ENCODE data around the gene BORCS6.

DNA sequence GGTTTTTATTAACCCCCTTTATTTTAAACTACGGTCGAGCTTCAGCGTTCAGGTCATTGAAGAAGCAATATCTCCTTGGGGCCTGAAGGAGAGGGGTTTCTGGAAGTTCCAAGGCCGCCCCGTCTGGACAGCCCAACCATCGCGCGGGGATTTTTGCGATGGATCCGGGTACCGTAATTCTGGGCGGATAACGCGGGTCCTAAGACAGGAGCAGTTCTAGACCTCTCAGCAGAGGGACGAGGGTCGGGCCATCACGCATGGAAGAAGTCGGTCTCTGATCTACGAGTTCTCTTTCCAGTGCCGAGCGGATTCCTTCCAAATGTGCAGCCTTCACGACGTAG, 3.6 kb downstream of the BORCS6 start:
- peak; percentile 11 for TF ChIP-seq CTCF (IDR thresholded peaks at IDR 0.05; ENCODE audit: insufficient read depth, low read length, poor library complexity, severe bottlenecking)
- no peak for TF ChIP-seq EZH2phosphoT487 (conservative IDR thresholded peaks at IDR 0.05; ENCODE audit: low read length)

Data from SU-DHL-6 (cell line).